ENCODE results near the gene FOXO1.

Gene FOXO1

GRCh38 chr13:40604135-40604534 is 62.3 kb downstream of the FOXO1 start:
- DNase-seq: no peak

- DNase-seq: no peak
Observed at GRCh38 chr13:40600149-40600751, 66.2 kb downstream of the FOXO1 start.

- no peak for DNase-seq
Observed at GRCh38 chr13:40599747-40600146, 66.7 kb downstream of the FOXO1 start.

- no peak for DNase-seq
Observed at GRCh38 chr13:40599124-40599523, 67.3 kb downstream of the FOXO1 start.

GRCh38 chr13:40598569-40598968 is 67.9 kb downstream of the FOXO1 start:
- no peak for DNase-seq

- DNase-seq: no peak
Observed at GRCh38 chr13:40597735-40598365, 68.6 kb downstream of the FOXO1 start.

- no peak for DNase-seq
Observed at GRCh38 chr13:40596484-40596883, 70.0 kb downstream of the FOXO1 start.

GRCh38 chr13:40595693-40596092 is 70.7 kb downstream of the FOXO1 start:
- DNase-seq: no peak

GRCh38 chr13:40592035-40592434 is 74.4 kb downstream of the FOXO1 start:
- no peak for DNase-seq

GRCh38 chr13:40591091-40591490 is 75.3 kb downstream of the FOXO1 start:
- DNase-seq: no peak

GRCh38 chr13:40590112-40590862 is 76.2 kb downstream of the FOXO1 start:
- DNase-seq: no peak

GRCh38 chr13:40589285-40590109 is 76.9 kb downstream of the FOXO1 start:
- DNase-seq: no peak

GRCh38 chr13:40588101-40588500 is 78.3 kb downstream of the FOXO1 start:
- no peak for DNase-seq

GRCh38 chr13:40586886-40587565 is 79.4 kb downstream of the FOXO1 start:
- no peak for DNase-seq

- no peak for DNase-seq
Observed at GRCh38 chr13:40585911-40586471, 80.5 kb downstream of the FOXO1 start.

GRCh38 chr13:40583738-40584137 is 82.7 kb downstream of the FOXO1 start:
- no peak for DNase-seq

GRCh38 chr13:40582531-40582930 is 83.9 kb downstream of the FOXO1 start:
- DNase-seq: no peak

- DNase-seq: no peak
Observed at GRCh38 chr13:40581277-40581579, 85.2 kb downstream of the FOXO1 start.

- DNase-seq: no peak
Observed at GRCh38 chr13:40580566-40581276, 85.7 kb downstream of the FOXO1 start.

GRCh38 chr13:40579535-40579934 is 86.9 kb downstream of the FOXO1 start:
- no peak for DNase-seq

- no peak for DNase-seq
Observed at GRCh38 chr13:40578055-40578454, 88.4 kb downstream of the FOXO1 start.

GRCh38 chr13:40576369-40576768 is 90.1 kb downstream of the FOXO1 start:
- no peak for DNase-seq
